GM19035 (cell line): ENCODE measurements around the gene PPARG.

Source experiments
- ATAC-seq: cut with Tn5 transposase; IDR thresholded peaks from one replicate; pipeline ENCODE4 v1.9.1; 2021; ENCODE audit not compliant: unreplicated experiment

Gene PPARG

DNA sequence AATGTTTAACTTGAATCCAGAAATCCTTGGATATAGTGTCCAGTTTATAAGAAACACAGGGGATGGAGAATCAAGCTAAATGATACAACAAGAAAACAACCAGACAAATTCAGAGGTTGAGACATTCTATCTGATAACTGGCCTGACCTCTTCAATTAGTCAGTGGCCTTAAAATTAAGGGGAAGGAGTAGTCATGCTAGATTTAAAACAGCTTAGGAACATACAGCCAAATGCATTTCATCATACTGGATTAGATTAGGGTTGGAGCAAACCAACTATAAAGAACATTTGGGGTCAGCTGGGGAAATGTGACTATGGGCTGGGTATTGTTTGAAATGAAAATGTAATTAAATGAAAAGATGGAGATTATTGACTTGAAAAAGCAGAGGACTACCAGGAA is 53.3 kb downstream of the PPARG start:
- ATAC-seq: no peak

DNA sequence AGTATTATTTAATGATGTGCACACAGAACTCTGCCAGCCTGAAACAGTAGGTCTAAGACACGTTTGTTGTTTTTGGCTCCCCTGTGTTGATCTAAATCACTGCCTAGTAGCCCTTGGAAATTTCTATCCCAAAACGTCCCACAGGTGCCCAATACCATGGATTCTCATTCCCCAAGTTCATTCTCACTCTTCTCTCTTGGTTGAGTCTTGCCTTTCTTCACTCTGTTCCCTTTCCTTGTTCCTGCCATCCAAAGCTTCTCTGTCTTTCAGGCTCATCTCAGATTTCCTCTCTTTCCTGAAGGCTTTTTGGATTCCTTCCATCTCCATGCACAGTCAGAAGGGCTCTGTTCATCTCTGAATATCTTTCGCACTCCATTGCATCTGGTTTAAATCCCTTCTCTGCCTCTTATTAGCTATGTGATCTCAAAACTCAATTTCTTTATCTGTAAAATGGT is 54.2 kb downstream of the PPARG start:
- ATAC-seq: no peak

- ATAC-seq: no peak
Measured at GRCh38 chr3:12345141-12345561, 56.3 kb downstream of the PPARG start.

- ATAC-seq: no peak
Measured at GRCh38 chr3:12345584-12346494, 57.0 kb downstream of the PPARG start.

GRCh38 chr3:12347301-12347700 is 58.4 kb downstream of the PPARG start:
- ATAC-seq: no peak

GRCh38 chr3:12349895-12350811 is 61.3 kb downstream of the PPARG start:
- ATAC-seq: no peak

GRCh38 chr3:12351145-12351544 is 62.3 kb downstream of the PPARG start:
- ATAC-seq: no peak

DNA sequence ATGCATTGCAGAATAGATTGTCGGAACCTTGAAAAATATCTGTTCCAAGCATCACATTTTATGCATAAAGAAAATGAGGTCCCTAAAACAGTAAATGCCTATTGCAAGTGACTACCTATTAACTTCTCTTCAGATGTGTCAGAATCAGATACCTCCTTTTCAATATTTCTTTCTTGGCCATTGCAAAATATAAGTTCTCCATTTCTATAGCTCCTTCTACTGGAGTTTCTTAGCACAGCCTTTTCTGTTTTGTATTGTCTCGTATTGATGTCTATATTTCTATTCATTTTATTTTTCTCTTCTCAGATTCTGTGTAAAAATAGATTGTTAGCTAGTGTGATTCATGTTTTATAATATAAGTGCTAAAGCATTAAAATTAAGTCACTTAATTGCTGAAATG is 63.4 kb downstream of the PPARG start:
- no peak for ATAC-seq

DNA sequence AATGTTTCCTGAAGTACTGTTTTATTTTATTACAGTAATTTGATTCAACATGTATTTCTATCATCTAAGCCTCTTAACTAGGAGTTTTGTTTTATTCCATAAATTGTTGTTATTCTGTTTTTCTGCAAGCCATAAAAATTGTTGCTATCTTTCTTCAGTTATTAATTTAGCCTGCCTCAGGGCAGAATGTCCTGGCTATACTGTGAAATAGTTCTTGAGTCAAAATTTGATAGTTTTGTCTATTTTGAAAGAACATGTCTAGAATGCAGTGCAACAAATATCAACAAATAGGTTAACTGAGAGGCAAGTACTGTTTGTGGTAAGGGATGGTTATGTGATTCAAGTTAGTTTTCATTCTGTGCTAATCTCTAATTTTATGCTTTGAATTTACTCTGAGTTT is 63.9 kb downstream of the PPARG start:
- ATAC-seq: no peak

GRCh38 chr3:12353796-12354525 is 65.1 kb downstream of the PPARG start:
- no peak for ATAC-seq

- no peak for ATAC-seq
Measured at GRCh38 chr3:12356175-12356574, 67.3 kb downstream of the PPARG start.

- no peak for ATAC-seq
Measured at GRCh38 chr3:12356996-12357395, 68.1 kb downstream of the PPARG start.

DNA sequence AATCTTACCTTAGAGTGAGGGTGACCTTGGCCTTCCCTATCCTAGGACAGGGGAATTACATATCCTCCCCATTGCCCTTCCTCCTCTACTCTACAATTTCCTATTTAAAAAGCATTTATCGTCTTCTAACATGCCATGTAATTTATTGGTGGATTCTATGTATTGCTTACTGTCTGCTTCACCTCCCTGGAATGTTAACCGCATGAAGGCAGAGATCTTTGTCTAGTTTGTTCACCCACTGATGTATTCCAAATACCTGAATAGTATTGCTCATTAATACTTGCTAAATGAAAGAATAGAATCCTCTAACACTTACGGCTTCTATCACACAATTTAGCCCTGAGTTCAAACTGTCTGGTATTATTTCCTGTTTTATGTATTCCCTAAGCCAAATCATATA is 68.6 kb downstream of the PPARG start:
- no peak for ATAC-seq

DNA sequence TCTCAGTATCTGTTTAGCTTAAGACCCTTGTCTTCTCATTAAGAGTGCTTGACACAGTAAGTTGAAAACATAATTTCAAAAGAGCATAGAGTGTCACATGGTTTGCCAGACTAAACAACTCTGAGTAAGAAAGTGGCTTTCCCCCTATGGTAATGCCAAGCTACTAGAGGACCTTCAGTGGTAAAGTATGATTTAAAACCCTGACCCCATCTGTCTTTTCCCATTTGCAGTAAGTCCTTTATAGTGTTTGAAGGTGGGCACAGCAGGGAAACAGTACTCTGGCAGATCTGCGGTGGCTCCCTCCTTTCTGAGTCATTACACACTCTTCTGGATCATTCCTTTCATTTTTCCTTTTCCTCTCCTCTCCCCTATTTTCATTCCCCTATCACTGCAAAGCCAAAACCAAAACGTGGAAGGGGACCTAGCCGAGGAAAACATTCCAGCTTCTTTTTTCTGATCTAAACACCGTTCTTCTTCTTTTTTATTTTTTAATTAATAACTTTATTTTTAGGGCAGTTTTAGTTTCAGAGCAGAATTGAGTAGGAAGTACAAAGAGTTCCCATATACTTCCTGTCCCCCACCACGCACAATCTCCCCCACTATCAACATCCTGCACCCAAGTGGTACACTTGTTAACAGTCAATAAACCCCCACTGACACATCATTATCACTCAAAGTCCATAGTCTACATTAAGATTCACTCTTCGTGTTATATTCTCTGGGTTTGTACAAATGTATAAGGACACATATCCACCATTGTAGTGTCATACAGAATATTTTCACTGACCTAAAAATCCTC is 74.7 kb downstream of the PPARG start:
- no peak for ATAC-seq

- no peak for ATAC-seq
Measured at GRCh38 chr3:12367346-12367745, 78.5 kb downstream of the PPARG start.

- no peak for ATAC-seq
Measured at GRCh38 chr3:12369029-12369428, 80.2 kb downstream of the PPARG start.

DNA sequence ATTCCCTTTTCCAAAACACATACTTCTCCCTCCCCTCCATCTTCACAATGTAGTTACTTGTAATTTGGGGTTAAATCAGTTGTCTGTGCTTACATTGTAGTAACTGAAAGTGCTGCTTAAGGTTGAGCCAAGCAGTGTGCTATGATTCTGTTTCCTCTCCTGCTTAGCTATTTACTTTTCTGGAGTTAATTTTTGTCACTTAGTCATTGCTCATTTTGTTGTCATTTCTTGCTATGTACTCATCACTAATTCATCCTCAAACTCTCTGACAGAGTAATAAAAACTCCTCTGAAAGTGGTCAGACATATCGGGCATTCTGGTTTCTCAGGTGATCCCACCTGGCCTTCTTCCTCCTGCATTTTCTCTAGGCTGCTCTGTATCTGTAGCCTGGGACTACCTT is 80.7 kb downstream of the PPARG start:
- ATAC-seq: no peak

- ATAC-seq: no peak
Measured at GRCh38 chr3:12370758-12371157, 81.9 kb downstream of the PPARG start.

DNA sequence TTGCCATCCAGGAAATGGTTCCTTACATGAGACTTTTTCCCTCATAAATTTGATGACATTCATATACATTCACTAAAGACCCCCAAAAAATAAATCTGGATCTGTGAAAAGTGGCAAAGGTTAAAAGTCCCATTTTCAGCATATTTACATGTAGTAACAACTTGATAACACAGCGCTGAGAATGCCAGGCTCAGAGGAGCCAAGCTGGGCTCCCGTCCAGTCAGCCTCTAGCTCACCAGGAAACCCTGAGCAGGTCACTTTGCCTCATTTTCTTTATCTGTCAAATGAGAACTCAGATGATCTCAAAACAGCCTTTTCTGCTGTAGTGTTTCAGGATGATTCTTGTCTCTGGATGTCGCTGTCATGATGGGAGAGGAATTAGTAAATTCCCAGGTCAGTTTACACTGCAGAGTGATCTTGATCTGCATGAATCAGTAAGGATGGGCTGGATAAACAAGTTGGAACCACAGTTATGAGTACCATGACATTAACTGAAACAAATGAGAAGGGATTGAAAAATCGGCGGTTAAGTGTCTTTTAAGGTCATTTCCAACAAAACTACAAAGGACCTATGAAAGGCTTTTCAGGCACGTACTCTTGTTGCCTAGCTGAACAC is 82.8 kb downstream of the PPARG start:
- ATAC-seq: no peak

- no peak for ATAC-seq
Measured at GRCh38 chr3:12372741-12373280, 83.9 kb downstream of the PPARG start.
